IMR-90 (cell line): ENCODE data around the gene MYH6.

Experiments used
- BHLHE40 ChIP-seq: fragments of 150-350 bp; IDR thresholded peaks from 2 replicates; pipeline ENCODE4 v1.6.1; 2016; ENCODE audit warnings: mild to moderate bottlenecking, low read depth, low read length
- CEBPB ChIP-seq: IDR thresholded peaks from 2 replicates; pipeline ENCODE4 v1.6.1; 2012; ENCODE audit warnings: low read depth, low read length, improper control_type of control experiment
- CTCF ChIP-seq: conservative IDR thresholded peaks from 2 replicates; pipeline ENCODE4 v1.5.1; 2012; ENCODE audit warnings: mild to moderate bottlenecking, low read depth, low read length, improper control_type of control experiment
- ELK1 ChIP-seq: fragments of 150-350 bp; IDR thresholded peaks from 2 replicates; pipeline ENCODE4 v1.6.1; 2016; ENCODE audit warnings: low read depth, mild to moderate bottlenecking, low read length, moderate library complexity, borderline replicate concordance
- MAFK ChIP-seq: IDR thresholded peaks from 2 replicates; pipeline ENCODE4 v1.6.1; 2012; ENCODE audit warnings: low read depth, low read length, improper control_type of control experiment
- MAZ ChIP-seq: IDR thresholded peaks from 2 replicates; pipeline ENCODE4 v1.6.1; 2012; ENCODE audit warnings: low read depth, mild to moderate bottlenecking, low read length, improper control_type of control experiment, moderate library complexity, borderline replicate concordance
- MXI1 ChIP-seq: IDR thresholded peaks from 2 replicates; pipeline ENCODE4 v1.6.1; 2012; ENCODE audit warnings: low read depth, mild to moderate bottlenecking, low read length, moderate library complexity, borderline replicate concordance
- NFE2L2 ChIP-seq: fragments of 150-350 bp; IDR thresholded peaks from 2 replicates; pipeline ENCODE4 v1.6.1; 2016; ENCODE audit warnings: low read depth, mild to moderate bottlenecking, low read length
- POLR2A ChIP-seq: IDR thresholded peaks from 2 replicates; pipeline ENCODE4 v1.6.1; 2012; ENCODE audit warnings: mild to moderate bottlenecking, low read depth, low read length
- RAD21 ChIP-seq: IDR thresholded peaks from 2 replicates; pipeline ENCODE4 v1.6.1; 2012; ENCODE audit warnings: low read length, improper control_type of control experiment
- RCOR1 ChIP-seq: IDR thresholded peaks from 2 replicates; pipeline ENCODE4 v1.6.1; 2012; ENCODE audit warnings: mild to moderate bottlenecking, low read length, improper control_type of control experiment; ENCODE audit not compliant: insufficient replicate concordance
- RFX5 ChIP-seq: IDR thresholded peaks from 2 replicates; pipeline ENCODE4 v1.8.0; 2012; ENCODE audit warnings: low read depth, mild to moderate bottlenecking, low read length, moderate library complexity
- SMC3 ChIP-seq: fragments of 150-350 bp; IDR thresholded peaks from 2 replicates; pipeline ENCODE4 v1.6.1; 2016; ENCODE audit warnings: low read depth, mild to moderate bottlenecking, antibody characterized with exemption, low read length, moderate library complexity
- USF2 ChIP-seq: fragments of 150-350 bp; IDR thresholded peaks from 2 replicates; pipeline ENCODE4 v1.6.1; 2017; ENCODE audit warnings: mild to moderate bottlenecking, antibody characterized with exemption, low read length, low read depth

- TF ChIP-seq POLR2A (no peak), CTCF (no peak), BHLHE40 (no peak), USF2 (no peak), CEBPB (no peak), NFE2L2 (no peak), ELK1 (no peak), SMC3 (no peak), RAD21 (no peak), MAFK (no peak), RCOR1 (no peak), MXI1 (no peak), MAZ (no peak), RFX5 (no peak)
These were observed 8.7 kb upstream of the MYH6 start for GRCh38 chr14:23416801-23417200.
